Left cardiac atrium (tissue), 4 donors: ENCODE data around the gene ORC1. TPM values are rescaled to one million over a fixed set of nuclear protein-coding genes. Genes with fewer than 3 reads are reported as not detected.

Source experiments
- ATAC-seq, 2 donors: fragments of 200-7000 bp; cut with Tn5 transposase; one replicate each; pipeline ENCODE4 v1.9.1; 2020; ENCODE audit warnings: mild to moderate bottlenecking in 2 of 2, moderate library complexity in 2 of 2
- DNase-seq: peaks from one replicate; pipeline ENCODE4 v3.0.0-alpha.2; 2020
- intact Hi-C, 2 donors: fragments of 100-400 bp; cut with DNase I; formaldehyde crosslinking; loops; one replicate each; pipeline versions ENCODE4 v1.14.1 to v1.15.1; 2022 to 2023
- long read RNA-seq: library from polyadenylated mRNA; unstranded; transcript quantifications from one replicate; pipeline ENCODE4 v2.0.0, GENCODE V29; 2021
- total RNA-seq, 2 donors: library from RNA; stranded (reverse); fragmentation: NEBNext Ultra II Directional; extraction: Animal tissue kit (Norgen Biotek cat#: 25700); gene quantifications; one replicate each; pipeline ENCODE4 v1.2.1, GENCODE V29; 2021
- donor health status: DM: no; HTN: yes; CAD: no.
- donor health status: DM: no; HTN: yes; CAD: no; lungs with severe emphysema.
- donor health status: DM: yes; HTN: yes; CAD: no.
- donor health status: Dilated cardiomyopathy.

ORC1 gene
- under 1 TPM; 0.52 to 0.94 TPM for total RNA-seq
- long read RNA-seq, partial matches to known transcripts = 0 of 1 reads
- long read RNA-seq, other reads (novel, unspliced or antisense) = 1 of 1 reads

- intact Hi-C loops = no loop called here
- DNase-seq (peak; percentile 98), ATAC-seq (peak; percentile 100)
Observed at GRCh38 chr1:52404116-52404974, at the start of gene ORC1, which contains the start of gene PRPF38A. ORC1 (minus strand) TSS chr1:52404423; CDS start chr1:52402223, 2,200 bp downstream. PRPF38A (plus strand) TSS chr1:52404602; CDS start chr1:52404750, 148 bp downstream.

- ATAC-seq (no peak), DNase-seq (no peak)
- intact Hi-C loops = no loop called here
Observed at GRCh38 chr1:52444463-52444862, 40.2 kb upstream of the ORC1 start.

GRCh38 chr1:52439976-52440375 is 35.8 kb upstream of the ORC1 start:
- DNase-seq (no peak), ATAC-seq (no peak)
- intact Hi-C loops = no loop called here

GRCh38 chr1:52436817-52437216 is 32.6 kb upstream of the ORC1 start:
- no peak for DNase-seq
- ATAC-seq = no peak
- intact Hi-C loops = no loop called here

- DNase-seq (no peak), ATAC-seq (no peak)
- intact Hi-C loops = no loop called here
Observed at GRCh38 chr1:52435650-52436049, 31.4 kb upstream of the ORC1 start.

GRCh38 chr1:52435211-52435610 is 31.0 kb upstream of the ORC1 start:
- no peak for DNase-seq
- intact Hi-C loops = no loop called here
- no peak for ATAC-seq

- intact Hi-C loops = no loop called here
- ATAC-seq = no peak
Observed at GRCh38 chr1:52432807-52433206, 28.6 kb upstream of the ORC1 start.

GRCh38 chr1:52427152-52427551 is 22.9 kb upstream of the ORC1 start:
- no peak for ATAC-seq
- intact Hi-C loops = no loop called here
- DNase-seq = no peak

More at GRCh38 chr1:52432807-52433206, 28.6 kb upstream of the ORC1 start:
- DNase-seq = no peak

- no peak for ATAC-seq
- intact Hi-C loops = no loop called here
- no peak for DNase-seq
Observed at GRCh38 chr1:52426371-52426770, 22.1 kb upstream of the ORC1 start.

GRCh38 chr1:52424813-52425212 is 20.6 kb upstream of the ORC1 start:
- no peak for DNase-seq
- ATAC-seq = no peak
- intact Hi-C loops = no loop called here

GRCh38 chr1:52424231-52424636 is 20.0 kb upstream of the ORC1 start:
- ATAC-seq = peak in 1 of 2 donors; percentile 41
- intact Hi-C loops = no loop called here
- DNase-seq = no peak

- DNase-seq = no peak
- intact Hi-C loops = no loop called here
- peak in 1 of 2 donors; percentile 67 for ATAC-seq
Observed at GRCh38 chr1:52423771-52424170, 19.5 kb upstream of the ORC1 start.

- intact Hi-C loops = no loop called here
- no peak for ATAC-seq
- no peak for DNase-seq
Observed at GRCh38 chr1:52423055-52423454, 18.8 kb upstream of the ORC1 start.

- intact Hi-C loops = no loop called here
- ATAC-seq (no peak), DNase-seq (no peak)
Observed at GRCh38 chr1:52420713-52421112, 16.5 kb upstream of the ORC1 start.

- ATAC-seq = no peak
- intact Hi-C loops = no loop called here
- no peak for DNase-seq
Observed at GRCh38 chr1:52416811-52417210, 12.6 kb upstream of the ORC1 start.

GRCh38 chr1:52414942-52415341 is 10.7 kb upstream of the ORC1 start:
- ATAC-seq (no peak), DNase-seq (no peak)
- intact Hi-C loops = no loop called here

GRCh38 chr1:52413410-52413989 is 9.3 kb upstream of the ORC1 start:
- no peak for DNase-seq
- intact Hi-C loops = no loop called here
- ATAC-seq = no peak

GRCh38 chr1:52404975-52405338 is 734 bp upstream of the ORC1 start:
- intact Hi-C loops = no loop called here
- ATAC-seq (no peak), DNase-seq (no peak)

- DNase-seq (no peak), ATAC-seq (peak in 1 of 2 donors; percentile 34)
- intact Hi-C loops = no loop called here
Observed at GRCh38 chr1:52403566-52404115, 582 bp downstream of the ORC1 start.

GRCh38 chr1:52402860-52403240 is 1.4 kb downstream of the ORC1 start:
- no peak for ATAC-seq
- intact Hi-C loops = no loop called here
- DNase-seq = no peak
